ENCODE results near the gene FAM20A.
"Not testable (repeated sequence)": the region's sequence is repeated elsewhere in the genome, so short reads cannot be mapped to it uniquely, and the experiment has no call there.

Gene FAM20A

GRCh38 chr17:68498479-68499326 lies 102.5 kb downstream of the FAM20A start:
- no peak for TF ChIP-seq CTCF (IDR thresholded peaks at IDR 0.05; ENCODE audit: extremely low read depth, insufficient read depth, missing control alignments)

GRCh38 chr17:68497885-68498319 lies 103.3 kb downstream of the FAM20A start:
- peak; percentile 81 for DNase-seq (ENCODE audit: low spot score)
- no peak for TF ChIP-seq CTCF (IDR thresholded peaks at IDR 0.05; ENCODE audit: extremely low read depth, insufficient read depth, missing control alignments)
- in situ Hi-C loops (cut with MboI; ENCODE audit: low pct_unique_long_range_greater_than_20kb, low sequenced_read_pairs, unreplicated experiment), result no loop called here

More at GRCh38 chr17:68498479-68499326, 102.5 kb downstream of the FAM20A start:
- no peak for DNase-seq (ENCODE audit: low spot score)
- in situ Hi-C loops (cut with MboI; ENCODE audit: low pct_unique_long_range_greater_than_20kb, low sequenced_read_pairs, unreplicated experiment), result no loop called here

GRCh38 chr17:68495081-68495480 lies 106.1 kb downstream of the FAM20A start:
- TF ChIP-seq CTCF (IDR thresholded peaks at IDR 0.05; ENCODE audit: extremely low read depth, insufficient read depth, missing control alignments), result no peak
- in situ Hi-C loops (cut with MboI; ENCODE audit: low pct_unique_long_range_greater_than_20kb, low sequenced_read_pairs, unreplicated experiment), result no loop called here

GRCh38 chr17:68492394-68493054 lies 108.6 kb downstream of the FAM20A start:
- in situ Hi-C loops (cut with MboI; ENCODE audit: low pct_unique_long_range_greater_than_20kb, low sequenced_read_pairs, unreplicated experiment); DNase-seq (ENCODE audit: low spot score): not testable (repeated sequence)

More at GRCh38 chr17:68495081-68495480, 106.1 kb downstream of the FAM20A start:
- no peak for DNase-seq (ENCODE audit: low spot score)

- no peak for DNase-seq (ENCODE audit: low spot score)
- no peak for TF ChIP-seq CTCF (IDR thresholded peaks at IDR 0.05; ENCODE audit: extremely low read depth, insufficient read depth, missing control alignments)
- in situ Hi-C loops (cut with MboI; ENCODE audit: low pct_unique_long_range_greater_than_20kb, low sequenced_read_pairs, unreplicated experiment), result no loop called here
Observed at GRCh38 chr17:68491381-68492231, 109.6 kb downstream of the FAM20A start.

GRCh38 chr17:68489919-68490318 lies 111.2 kb downstream of the FAM20A start:
- no peak for DNase-seq (ENCODE audit: low spot score)
- TF ChIP-seq CTCF (IDR thresholded peaks at IDR 0.05; ENCODE audit: extremely low read depth, insufficient read depth, missing control alignments), result no peak
- in situ Hi-C loops (cut with MboI; ENCODE audit: low pct_unique_long_range_greater_than_20kb, low sequenced_read_pairs, unreplicated experiment), result no loop called here

Data from GM13977 (cell line).